GM12878 (cell line): ENCODE results near the gene MYO1H. TPM values are rescaled to one million over a fixed set of nuclear protein-coding genes. Genes with fewer than 3 reads are reported as not detected.

Source experiments
- ATAC-seq: fragments of 200-7000 bp; cut with Tn5 transposase; 3 replicates; pipeline ENCODE4 v1.9.1; 2020; ENCODE audit warnings: mild to moderate bottlenecking, moderate library complexity
- BruUV-seq: library from RNA; stranded (reverse); fragments of 400-500 nt; replicated peaks from 2 replicates; lab custom pipeline; 2021; lab: Mats Ljungman, UMichigan
- CTCF ChIA-PET: fragments of 300-600 bp; sonication (Branson Sonifier 250); formaldehyde crosslinking; extraction: SDS; loops from one replicate; lab custom pipeline; 2021; ENCODE audit warnings: inconsistent platforms; lab: Yijun Ruan, JAX
- POLR2A ChIA-PET: fragments of 350-600 bp; formaldehyde crosslinking; extraction: SDS; loops from one replicate; lab custom pipeline; 2021; ENCODE audit warnings: inconsistent platforms; lab: Charles Lee
- RAD21 ChIA-PET: fragments of 300-600 bp; sonication (Branson Sonifier 250); formaldehyde crosslinking; loops from one replicate; lab custom pipeline; 2023; ENCODE audit warnings: antibody characterized with exemption; ENCODE audit not compliant: unreplicated experiment; lab: Charles Lee
- SMC1A ChIA-PET: fragments of 300-600 bp; sonication (Branson Sonifier 250); formaldehyde crosslinking; loops from one replicate; lab custom pipeline; 2023; ENCODE audit not compliant: unreplicated experiment, uncharacterized antibody; lab: Charles Lee
- DNase-seq: peaks from one replicate; pipeline ENCODE4 v3.0.0-alpha.2; 2011; ENCODE audit warnings: low read depth, low spot score
- FAIRE-seq: peaks from 3 replicates; lab custom pipeline; 2011; peaks lifted over from hg19 to GRCh38; lab: Jason Lieb, UNC
- H2AFZ ChIP-seq: 2 replicates; pipeline ENCODE4 v1.6.0; 2011; ENCODE audit warnings: low read depth, low read length, control low read depth; ENCODE audit not compliant: control insufficient read depth
- H3K27ac ChIP-seq: 2 replicates; pipeline ENCODE4 v1.5.1; 2011; ENCODE audit warnings: control low read depth; ENCODE audit not compliant: control insufficient read depth, insufficient read depth
- H3K27me3 ChIP-seq, 2 experiments: replicated peaks in 1 of 2; 2 replicates each; pipeline versions ENCODE4 v1.6.0 to v1.6.1; 2011; ENCODE audit warnings: low read length in 1 of 2; ENCODE audit not compliant: control insufficient read depth in 2 of 2, insufficient read depth in 2 of 2
- H3K36me3 ChIP-seq, 2 experiments: 2 replicates each; pipeline ENCODE4 v1.5.1; 2011; ENCODE audit warnings: low read length in 1 of 2; ENCODE audit not compliant: control insufficient read depth in 2 of 2, insufficient read depth in 2 of 2
- H3K4me1 ChIP-seq: 2 replicates; pipeline ENCODE4 v1.6.1; 2011; ENCODE audit warnings: mild to moderate bottlenecking, low read length, moderate library complexity, mixed read lengths; ENCODE audit not compliant: control insufficient read depth, insufficient read depth
- H3K4me2 ChIP-seq: 2 replicates; pipeline ENCODE4 v1.6.0; 2011; ENCODE audit warnings: control low read depth; ENCODE audit not compliant: control insufficient read depth, insufficient read depth
- H3K4me3 ChIP-seq: fragments of 200-600 bp; sonication (generic); 2 replicates; pipeline ENCODE4 v1.5.1; 2016
- H3K79me2 ChIP-seq: 2 replicates; pipeline ENCODE4 v1.6.0; 2011; ENCODE audit warnings: low read length; ENCODE audit not compliant: control insufficient read depth, insufficient read depth
- H3K9ac ChIP-seq: 2 replicates; pipeline ENCODE4 v1.8.0; 2011; ENCODE audit warnings: low read length, control low read depth, mixed read lengths; ENCODE audit not compliant: control insufficient read depth, insufficient read depth
- H3K9me3 ChIP-seq: replicated peaks from 3 replicates; pipeline ENCODE4 v1.5.1; 2011; ENCODE audit warnings: mild to moderate bottlenecking, low read length; ENCODE audit not compliant: control insufficient read depth, insufficient read depth
- H4K20me1 ChIP-seq: 2 replicates; pipeline ENCODE4 v1.6.0; 2011; ENCODE audit not compliant: control insufficient read depth, insufficient read depth
- CHD4 ChIP-seq: fragments of 200-600 bp; sonication (generic); IDR thresholded peaks from 2 replicates; pipeline ENCODE4 v1.6.1; 2016; ENCODE audit warnings: mild to moderate bottlenecking
- CTCF ChIP-seq, 3 experiments: IDR thresholded peaks in 2 of 3; conservative IDR thresholded peaks in 1 of 3; 2 replicates each; pipeline ENCODE4 v1.5.1; 2011; ENCODE audit warnings: low read depth in 3 of 3, low read length in 3 of 3, mild to moderate bottlenecking in 3 of 3, control low read depth in 2 of 3, moderate library complexity in 2 of 3, inconsistent platforms in 1 of 3, mixed read lengths in 1 of 3; ENCODE audit not compliant: control insufficient read depth in 2 of 3, insufficient read depth in 1 of 3; ENCODE audit errors: extremely low read depth in 1 of 3
- ELK1 ChIP-seq: IDR thresholded peaks from 2 replicates; pipeline ENCODE4 v1.6.1; 2012; ENCODE audit warnings: low read depth, low read length, improper control_type of control experiment
- SMAD1 ChIP-seq: fragments of 450-650 bp; IDR thresholded peaks from 2 replicates; pipeline ENCODE4 v1.6.1; 2018; ENCODE audit warnings: mild to moderate bottlenecking, low read depth; ENCODE audit not compliant: partially characterized antibody
- SREBF1 ChIP-seq: IDR thresholded peaks from 2 replicates; pipeline ENCODE4 v1.6.1; 2012; ENCODE audit warnings: mild to moderate bottlenecking, low read length
- TCF12 ChIP-seq: IDR thresholded peaks from 2 replicates; pipeline ENCODE4 v1.6.1; 2011; ENCODE audit warnings: low read depth, mild to moderate bottlenecking, low read length
- WGBS: methylation state at CpG from one replicate; pipeline ENCODE4 v1.1.6; 2016; ENCODE audit warnings: low lambda C conversion rate; ENCODE audit not compliant: insufficient replicate concordance, insufficient coverage; ENCODE audit errors: missing lambda C conversion rate; 5-methylcytosine and 5-hydroxymethylcytosine counted together
- in situ Hi-C: fragments of 300-500 bp; cut with MboI; formaldehyde crosslinking; loops from 9 replicates; pipeline ENCODE4 v1.14.3; 2018; ENCODE audit warnings: mixed read lengths
- intact Hi-C: fragments of 100-400 bp; cut with micrococcal nuclease; formaldehyde crosslinking; loops from one replicate; pipeline ENCODE4 v1.14.2; 2022; ENCODE audit not compliant: unreplicated experiment
- polyA plus RNA-seq, 11 experiments: library from polyadenylated mRNA; depleted of rRNA in 4 of 11; unstranded in 6 of 11; stranded (reverse) in 5 of 11; fragments of >200 nt; fragmentation: Nextera tagmentation in 4 of 11; fragmentation: Illumina TruSeq in 1 of 11; extraction: Ambion mirVana in 4 of 11; extraction: Trizol in 1 of 11; gene quantifications; 1 replicate in 1 of 11; 2 replicates in 10 of 11; pipeline versions ENCODE4 v1.2.1 to v1.2.3, GENCODE V29; 2011 to 2016; ENCODE audit warnings: inconsistent platforms in 2 of 11, missing spikeins in 2 of 11, low read depth in 1 of 11
- total RNA-seq, 4 experiments: library from RNA; depleted of rRNA in 3 of 4; stranded (reverse); fragments of >200 nt in 3 of 4; fragmentation: Illumina TruSeq in 1 of 4; extraction: Trizol in 1 of 4; gene quantifications; 2 replicates each; pipeline versions ENCODE4 v1.2.1 to v1.2.3, GENCODE V29; 2013 to 2021

The MYO1H gene
- total and polyA plus RNA-seq, 10 of the 15 experiments (the other 5 are each of a cell fraction or from before 2014, with no cell fraction given), result 0.05 TPM; not detected in 9

- FAIRE-seq, result no peak
- TF ChIP-seq ELK1 (no peak), SREBF1 (no peak), SMAD1 (no peak), TCF12 (no peak)
- in situ Hi-C loops (no loop called here), intact Hi-C loops (no loop called here)
- H3K4me2 ChIP-seq, result no peak overlapping the region
- H3K79me2 ChIP-seq, result no peaks in the 10 kb centered on the region
- no peak overlapping the region for H3K9ac ChIP-seq
- no TSS peak for BruUV-seq
- no peaks in the 10 kb centered on the region for H4K20me1 ChIP-seq
- H3K9me3 ChIP-seq, result no peaks in the 10 kb centered on the region
- H2AFZ ChIP-seq, result no peak overlapping the region
- ChIA-PET CTCF (no interaction called here), SMC1A (interaction anchor here (0.6 kb wide), 1 partner anchor 846 kb away, joined by 3 read pairs; no protein-coding TSS in a partner anchor), RAD21 (no interaction called here), POLR2A (no interaction called here)
- H3K27me3 ChIP-seq, result peaks cover 0 to 2% of the 10 kb centered on the region in 2 experiments; a peak in 2 of 4 replicates
- DNase-seq, result no peak
- ATAC-seq, result no peak
- H3K4me3 ChIP-seq, result no peak overlapping the region
- H3K27ac ChIP-seq, result no peak overlapping the region
- H3K4me1 ChIP-seq, result no peaks in the 10 kb centered on the region
- 33% methylated on average over 3 of the region's 3 CpGs for WGBS
- H3K36me3 ChIP-seq, result no peaks in the 10 kb centered on the region
Observed at GRCh38 chr12:109301643-109302168, 46.0 kb upstream of the MYO1H start.

- intact Hi-C loops (no loop called here), in situ Hi-C loops (no loop called here)
- H3K27ac ChIP-seq, result no peak overlapping the region
- peak; percentile 59; the same call in 2 of the 3 replicates for ATAC-seq
- no peaks in the 10 kb centered on the region for H3K4me1 ChIP-seq
- CTCF ChIA-PET, result no interaction called here
- POLR2A ChIA-PET, result no interaction called here
- H2AFZ ChIP-seq, result no peak overlapping the region
- no peak overlapping the region for H3K9ac ChIP-seq
- BruUV-seq, result no TSS peak
- no peak overlapping the region for H3K4me2 ChIP-seq
- RAD21 ChIA-PET, result no interaction called here
- no peak for TF ChIP-seq CHD4
- peak in 2 of 3 experiments; percentile 12 to 16; a peak in 1 of 6 replicates for TF ChIP-seq CTCF (IDR thresholded peaks at IDR 0.05 in 2 of 3, conservative IDR thresholded peaks at IDR 0.05 in 1 of 3; ENCODE audit: control insufficient read depth in 2 of 3, extremely low read depth in 1 of 3, insufficient read depth in 1 of 3, low read depth in 3 of 3, low read length in 3 of 3)
- FAIRE-seq, result peak; percentile 49
- 0% methylated on average over 2 of the region's 2 CpGs for WGBS
- H3K27me3 ChIP-seq, result peaks cover 4 to 5% of the 10 kb centered on the region in 2 experiments; a peak in 2 of 4 replicates
- no peaks in the 10 kb centered on the region for H3K9me3 ChIP-seq
- SMC1A ChIA-PET, result interaction anchor here (0.6 kb wide), 1 partner anchor 845 kb away, joined by 3 read pairs; no protein-coding TSS in a partner anchor
- H3K79me2 ChIP-seq, result no peaks in the 10 kb centered on the region
- no peaks in the 10 kb centered on the region for H3K36me3 ChIP-seq
- H3K4me3 ChIP-seq, result no peak overlapping the region
- no peak for DNase-seq
- no peaks in the 10 kb centered on the region for H4K20me1 ChIP-seq
Observed at GRCh38 chr12:109302358-109302757, 45.3 kb upstream of the MYO1H start.
